GM12878 (cell line): ENCODE results near the gene C1orf21. TPM values are rescaled to one million over a fixed set of nuclear protein-coding genes. Genes with fewer than 3 reads are reported as not detected.

ENCODE experiments used
- ATAC-seq: fragments of 200-7000 bp; cut with Tn5 transposase; 3 replicates; pipeline ENCODE4 v1.9.1; 2020; ENCODE audit warnings: mild to moderate bottlenecking, moderate library complexity
- BruUV-seq: library from RNA; stranded (reverse); fragments of 400-500 nt; replicated peaks from 2 replicates; lab custom pipeline; 2021; lab: Mats Ljungman, UMichigan
- CTCF ChIA-PET: fragments of 300-600 bp; sonication (Branson Sonifier 250); formaldehyde crosslinking; extraction: SDS; loops from one replicate; lab custom pipeline; 2021; ENCODE audit warnings: inconsistent platforms; lab: Yijun Ruan, JAX
- POLR2A ChIA-PET: fragments of 350-600 bp; formaldehyde crosslinking; extraction: SDS; loops from one replicate; lab custom pipeline; 2021; ENCODE audit warnings: inconsistent platforms; lab: Charles Lee
- RAD21 ChIA-PET: fragments of 300-600 bp; sonication (Branson Sonifier 250); formaldehyde crosslinking; loops from one replicate; lab custom pipeline; 2023; ENCODE audit warnings: antibody characterized with exemption; ENCODE audit not compliant: unreplicated experiment; lab: Charles Lee
- SMC1A ChIA-PET: fragments of 300-600 bp; sonication (Branson Sonifier 250); formaldehyde crosslinking; loops from one replicate; lab custom pipeline; 2023; ENCODE audit not compliant: unreplicated experiment, uncharacterized antibody; lab: Charles Lee
- DNase-seq: peaks from one replicate; pipeline ENCODE4 v3.0.0-alpha.2; 2011; ENCODE audit warnings: low read depth, low spot score
- FAIRE-seq: peaks from 3 replicates; lab custom pipeline; 2011; peaks lifted over from hg19 to GRCh38; lab: Jason Lieb, UNC
- H2AFZ ChIP-seq: 2 replicates; pipeline ENCODE4 v1.6.0; 2011; ENCODE audit warnings: low read depth, low read length, control low read depth; ENCODE audit not compliant: control insufficient read depth
- H3K27ac ChIP-seq: 2 replicates; pipeline ENCODE4 v1.5.1; 2011; ENCODE audit warnings: control low read depth; ENCODE audit not compliant: control insufficient read depth, insufficient read depth
- H3K27me3 ChIP-seq, 2 experiments: replicated peaks in 1 of 2; 2 replicates each; pipeline versions ENCODE4 v1.6.0 to v1.6.1; 2011; ENCODE audit warnings: low read length in 1 of 2; ENCODE audit not compliant: control insufficient read depth in 2 of 2, insufficient read depth in 2 of 2
- H3K36me3 ChIP-seq, 2 experiments: 2 replicates each; pipeline ENCODE4 v1.5.1; 2011; ENCODE audit warnings: low read length in 1 of 2; ENCODE audit not compliant: control insufficient read depth in 2 of 2, insufficient read depth in 2 of 2
- H3K4me1 ChIP-seq: 2 replicates; pipeline ENCODE4 v1.6.1; 2011; ENCODE audit warnings: mild to moderate bottlenecking, low read length, moderate library complexity, mixed read lengths; ENCODE audit not compliant: control insufficient read depth, insufficient read depth
- H3K4me2 ChIP-seq: 2 replicates; pipeline ENCODE4 v1.6.0; 2011; ENCODE audit warnings: control low read depth; ENCODE audit not compliant: control insufficient read depth, insufficient read depth
- H3K4me3 ChIP-seq: fragments of 200-600 bp; sonication (generic); 2 replicates; pipeline ENCODE4 v1.5.1; 2016
- H3K79me2 ChIP-seq: 2 replicates; pipeline ENCODE4 v1.6.0; 2011; ENCODE audit warnings: low read length; ENCODE audit not compliant: control insufficient read depth, insufficient read depth
- H3K9ac ChIP-seq: 2 replicates; pipeline ENCODE4 v1.8.0; 2011; ENCODE audit warnings: low read length, control low read depth, mixed read lengths; ENCODE audit not compliant: control insufficient read depth, insufficient read depth
- H3K9me3 ChIP-seq: replicated peaks from 3 replicates; pipeline ENCODE4 v1.5.1; 2011; ENCODE audit warnings: mild to moderate bottlenecking, low read length; ENCODE audit not compliant: control insufficient read depth, insufficient read depth
- H4K20me1 ChIP-seq: 2 replicates; pipeline ENCODE4 v1.6.0; 2011; ENCODE audit not compliant: control insufficient read depth, insufficient read depth
- BCL11A ChIP-seq: IDR thresholded peaks from 2 replicates; pipeline ENCODE4 v1.6.1; 2011; ENCODE audit warnings: low read depth, low read length
- DPF2 ChIP-seq: fragments of 450-650 bp; IDR thresholded peaks from 2 replicates; pipeline ENCODE4 v1.6.1; 2017; ENCODE audit warnings: mild to moderate bottlenecking
- EZH2 ChIP-seq: IDR thresholded peaks from 2 replicates; pipeline ENCODE4 v1.6.1; 2012; ENCODE audit warnings: low read depth, mild to moderate bottlenecking, control low read depth, inconsistent platforms, low read length, borderline replicate concordance; ENCODE audit not compliant: control insufficient read depth
- JUNB ChIP-seq: IDR thresholded peaks from 2 replicates; pipeline ENCODE4 v1.6.1; 2016; ENCODE audit warnings: antibody characterized with exemption, mild to moderate bottlenecking
- MEF2A ChIP-seq: IDR thresholded peaks from 2 replicates; pipeline ENCODE4 v1.6.1; 2011; ENCODE audit warnings: low read depth, mild to moderate bottlenecking, low read length, moderate library complexity; ENCODE audit not compliant: insufficient read depth
- MEF2B ChIP-seq: fragments of 450-650 bp; IDR thresholded peaks from 2 replicates; pipeline ENCODE4 v1.6.1; 2018; ENCODE audit warnings: mild to moderate bottlenecking, moderate library complexity; ENCODE audit not compliant: partially characterized antibody, poor library complexity, severe bottlenecking
- NBN ChIP-seq: fragments of 450-650 bp; IDR thresholded peaks from 2 replicates; pipeline ENCODE4 v1.6.1; 2016
- NFXL1 ChIP-seq: fragments of 450-650 bp; IDR thresholded peaks from 2 replicates; pipeline ENCODE4 v1.6.1; 2017; ENCODE audit warnings: antibody characterized with exemption, mild to moderate bottlenecking, borderline replicate concordance
- NFYA ChIP-seq: IDR thresholded peaks from 2 replicates; pipeline ENCODE4 v1.6.1; 2011; ENCODE audit warnings: low read depth, mild to moderate bottlenecking, low read length, improper control_type of control experiment, borderline replicate concordance
- NFYB ChIP-seq: IDR thresholded peaks from 2 replicates; pipeline ENCODE4 v1.6.1; 2011; ENCODE audit warnings: low read depth, mild to moderate bottlenecking, low read length, improper control_type of control experiment, moderate library complexity; ENCODE audit not compliant: insufficient read depth
- NRF1 ChIP-seq: conservative IDR thresholded peaks from 2 replicates; pipeline ENCODE4 v1.6.1; 2011; ENCODE audit warnings: mild to moderate bottlenecking, low read depth, low read length, improper control_type of control experiment
- TARDBP ChIP-seq: IDR thresholded peaks from 2 replicates; pipeline ENCODE4 v1.6.1; 2016; ENCODE audit warnings: borderline replicate concordance
- WRNIP1 ChIP-seq: IDR thresholded peaks from 2 replicates; pipeline ENCODE4 v1.6.1; 2011; ENCODE audit warnings: low read depth, low read length, improper control_type of control experiment, borderline replicate concordance
- YY1 ChIP-seq: IDR thresholded peaks from 2 replicates; pipeline ENCODE4 v1.6.1; 2011; ENCODE audit warnings: low read depth, mild to moderate bottlenecking, low read length
- ZNF207 ChIP-seq: fragments of 450-650 bp; IDR thresholded peaks from 2 replicates; pipeline ENCODE4 v1.6.1; 2014; ENCODE audit warnings: antibody characterized with exemption, mild to moderate bottlenecking, borderline replicate concordance
- ZNF217 ChIP-seq: fragments of 450-650 bp; IDR thresholded peaks from 2 replicates; pipeline ENCODE4 v1.6.1; 2017; ENCODE audit warnings: antibody characterized with exemption, mild to moderate bottlenecking
- WGBS: methylation state at CpG from one replicate; pipeline ENCODE4 v1.1.6; 2016; ENCODE audit warnings: low lambda C conversion rate; ENCODE audit not compliant: insufficient replicate concordance, insufficient coverage; ENCODE audit errors: missing lambda C conversion rate; 5-methylcytosine and 5-hydroxymethylcytosine counted together
- in situ Hi-C: fragments of 300-500 bp; cut with MboI; formaldehyde crosslinking; loops from 9 replicates; pipeline ENCODE4 v1.14.3; 2018; ENCODE audit warnings: mixed read lengths
- intact Hi-C: fragments of 100-400 bp; cut with micrococcal nuclease; formaldehyde crosslinking; loops from one replicate; pipeline ENCODE4 v1.14.2; 2022; ENCODE audit not compliant: unreplicated experiment
- polyA plus RNA-seq, 11 experiments: library from polyadenylated mRNA; depleted of rRNA in 4 of 11; unstranded in 6 of 11; stranded (reverse) in 5 of 11; fragments of >200 nt; fragmentation: Nextera tagmentation in 4 of 11; fragmentation: Illumina TruSeq in 1 of 11; extraction: Ambion mirVana in 4 of 11; extraction: Trizol in 1 of 11; gene quantifications; 1 replicate in 1 of 11; 2 replicates in 10 of 11; pipeline versions ENCODE4 v1.2.1 to v1.2.3, GENCODE V29; 2011 to 2016; ENCODE audit warnings: inconsistent platforms in 2 of 11, missing spikeins in 2 of 11, low read depth in 1 of 11
- total RNA-seq, 4 experiments: library from RNA; depleted of rRNA in 3 of 4; stranded (reverse); fragments of >200 nt in 3 of 4; fragmentation: Illumina TruSeq in 1 of 4; extraction: Trizol in 1 of 4; gene quantifications; 2 replicates each; pipeline versions ENCODE4 v1.2.1 to v1.2.3, GENCODE V29; 2013 to 2021
- TF ChIP-seq, protein P1 (sequence below): fragments of 150-350 bp; IDR thresholded peaks from 2 replicates; pipeline ENCODE4 v1.6.1; 2014; ENCODE audit warnings: mild to moderate bottlenecking, low read depth, low read length
- TF ChIP-seq, protein P2 (sequence below): fragments of 450-650 bp; IDR thresholded peaks from 2 replicates; pipeline ENCODE4 v1.6.1; 2018; ENCODE audit warnings: borderline replicate concordance, mild to moderate bottlenecking; ENCODE audit not compliant: partially characterized antibody
- TF ChIP-seq, protein P3 (sequence below): fragments of 450-650 bp; IDR thresholded peaks from 2 replicates; pipeline ENCODE4 v1.6.1; 2017; ENCODE audit warnings: mild to moderate bottlenecking

Gene C1orf21
- total and polyA plus RNA-seq, 10 of the 15 experiments (the other 5 are each of a cell fraction or from before 2014, with no cell fraction given), result 0.03 to 1.6 (median 0.17) TPM; not detected in 3

DNA sequence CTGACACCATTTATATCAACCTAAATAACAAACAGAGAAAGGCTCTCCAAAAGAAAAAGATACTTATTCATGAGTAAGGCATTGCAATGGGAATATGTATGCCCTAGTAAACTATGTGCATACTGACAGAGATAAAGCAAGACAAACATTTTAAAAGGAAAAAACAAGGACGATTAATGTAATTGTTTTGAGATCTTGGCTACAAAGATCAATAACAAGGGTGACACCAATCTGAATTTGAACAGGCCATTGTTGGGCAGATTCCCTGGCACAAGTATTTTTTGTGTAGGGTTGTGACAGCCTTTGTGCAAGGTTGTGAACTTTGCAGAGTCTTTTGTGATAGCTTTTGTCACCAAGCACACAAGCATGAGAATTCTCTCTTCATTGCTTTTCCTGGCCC lies 282.6 kb downstream of the C1orf21 start:
- TF ChIP-seq JUNB (no peak), NFYA (no peak), NFXL1 (no peak), TARDBP (no peak), EZH2 (no peak), MEF2A (no peak), ZNF207 (no peak), YY1 (no peak), MEF2B (no peak), BCL11A (no peak), DPF2 (no peak), NRF1 (no peak), WRNIP1 (no peak), ZNF217 (no peak), NFYB (no peak), NBN (no peak)
- TF ChIP-seq, protein P1, sequence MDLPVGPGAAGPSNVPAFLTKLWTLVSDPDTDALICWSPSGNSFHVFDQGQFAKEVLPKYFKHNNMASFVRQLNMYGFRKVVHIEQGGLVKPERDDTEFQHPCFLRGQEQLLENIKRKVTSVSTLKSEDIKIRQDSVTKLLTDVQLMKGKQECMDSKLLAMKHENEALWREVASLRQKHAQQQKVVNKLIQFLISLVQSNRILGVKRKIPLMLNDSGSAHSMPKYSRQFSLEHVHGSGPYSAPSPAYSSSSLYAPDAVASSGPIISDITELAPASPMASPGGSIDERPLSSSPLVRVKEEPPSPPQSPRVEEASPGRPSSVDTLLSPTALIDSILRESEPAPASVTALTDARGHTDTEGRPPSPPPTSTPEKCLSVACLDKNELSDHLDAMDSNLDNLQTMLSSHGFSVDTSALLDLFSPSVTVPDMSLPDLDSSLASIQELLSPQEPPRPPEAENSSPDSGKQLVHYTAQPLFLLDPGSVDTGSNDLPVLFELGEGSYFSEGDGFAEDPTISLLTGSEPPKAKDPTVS, result no peak
- TF ChIP-seq, protein P2, sequence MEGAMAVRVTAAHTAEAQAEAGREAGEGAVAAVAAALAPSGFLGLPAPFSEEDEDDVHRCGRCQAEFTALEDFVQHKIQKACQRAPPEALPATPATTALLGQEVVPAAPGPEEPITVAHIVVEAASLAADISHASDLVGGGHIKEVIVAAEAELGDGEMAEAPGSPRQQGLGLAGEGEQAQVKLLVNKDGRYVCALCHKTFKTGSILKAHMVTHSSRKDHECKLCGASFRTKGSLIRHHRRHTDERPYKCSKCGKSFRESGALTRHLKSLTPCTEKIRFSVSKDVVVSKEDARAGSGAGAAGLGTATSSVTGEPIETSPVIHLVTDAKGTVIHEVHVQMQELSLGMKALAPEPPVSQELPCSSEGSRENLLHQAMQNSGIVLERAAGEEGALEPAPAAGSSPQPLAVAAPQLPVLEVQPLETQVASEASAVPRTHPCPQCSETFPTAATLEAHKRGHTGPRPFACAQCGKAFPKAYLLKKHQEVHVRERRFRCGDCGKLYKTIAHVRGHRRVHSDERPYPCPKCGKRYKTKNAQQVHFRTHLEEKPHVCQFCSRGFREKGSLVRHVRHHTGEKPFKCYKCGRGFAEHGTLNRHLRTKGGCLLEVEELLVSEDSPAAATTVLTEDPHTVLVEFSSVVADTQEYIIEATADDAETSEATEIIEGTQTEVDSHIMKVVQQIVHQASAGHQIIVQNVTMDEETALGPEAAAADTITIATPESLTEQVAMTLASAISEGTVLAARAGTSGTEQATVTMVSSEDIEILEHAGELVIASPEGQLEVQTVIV, result no peak
- TF ChIP-seq, protein P3, sequence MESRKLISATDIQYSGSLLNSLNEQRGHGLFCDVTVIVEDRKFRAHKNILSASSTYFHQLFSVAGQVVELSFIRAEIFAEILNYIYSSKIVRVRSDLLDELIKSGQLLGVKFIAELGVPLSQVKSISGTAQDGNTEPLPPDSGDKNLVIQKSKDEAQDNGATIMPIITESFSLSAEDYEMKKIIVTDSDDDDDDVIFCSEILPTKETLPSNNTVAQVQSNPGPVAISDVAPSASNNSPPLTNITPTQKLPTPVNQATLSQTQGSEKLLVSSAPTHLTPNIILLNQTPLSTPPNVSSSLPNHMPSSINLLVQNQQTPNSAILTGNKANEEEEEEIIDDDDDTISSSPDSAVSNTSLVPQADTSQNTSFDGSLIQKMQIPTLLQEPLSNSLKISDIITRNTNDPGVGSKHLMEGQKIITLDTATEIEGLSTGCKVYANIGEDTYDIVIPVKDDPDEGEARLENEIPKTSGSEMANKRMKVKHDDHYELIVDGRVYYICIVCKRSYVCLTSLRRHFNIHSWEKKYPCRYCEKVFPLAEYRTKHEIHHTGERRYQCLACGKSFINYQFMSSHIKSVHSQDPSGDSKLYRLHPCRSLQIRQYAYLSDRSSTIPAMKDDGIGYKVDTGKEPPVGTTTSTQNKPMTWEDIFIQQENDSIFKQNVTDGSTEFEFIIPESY, result no peak
- TF ChIP-seq, all 136 proteins: peak for 0
- no peak overlapping the region for H3K9ac ChIP-seq
- H4K20me1 ChIP-seq, result no peaks in the 10 kb centered on the region
- H2AFZ ChIP-seq, result no peak overlapping the region
- ChIA-PET POLR2A (no interaction called here), SMC1A (interaction anchor here (0.9 kb wide), 1 partner anchor 10 kb away, joined by 3 read pairs; no protein-coding TSS in a partner anchor), CTCF (interaction anchor here (0.7 kb wide), 1 partner anchor 10 kb away, joined by 3 read pairs; no protein-coding TSS in a partner anchor), RAD21 (no interaction called here)
- intact Hi-C loops (loop anchor here (10.0 kb wide), 2 partner anchors 55 to 445 kb away; no protein-coding TSS in a partner anchor), in situ Hi-C loops (loop anchor here (10.0 kb wide), 1 partner anchor 585 kb away; no protein-coding TSS in a partner anchor)
- H3K36me3 ChIP-seq, result no peaks in the 10 kb centered on the region
- no peak overlapping the region for H3K4me2 ChIP-seq
- H3K9me3 ChIP-seq, result no peaks in the 10 kb centered on the region
- ATAC-seq (no peak), DNase-seq (no peak), FAIRE-seq (no peak)
- no peak overlapping the region for H3K4me3 ChIP-seq
- H3K4me1 ChIP-seq, result no peaks in the 10 kb centered on the region
- no TSS peak for BruUV-seq
- H3K27ac ChIP-seq, result no peak overlapping the region
- H3K27me3 ChIP-seq, result peaks cover 0 to 5% of the 10 kb centered on the region in 2 experiments; a peak in 2 of 4 replicates
- WGBS, result 48% methylated on average over 1 of the region's 1 CpG
- no peaks in the 10 kb centered on the region for H3K79me2 ChIP-seq
